ENCODE data around the gene SLC22A7.
"Not testable (repeated sequence)": the region's sequence is repeated elsewhere in the genome, so short reads cannot be mapped to it uniquely, and the experiment has no call there.

The SLC22A7 gene

GRCh38 chr6:43339168-43339567 lies 41.1 kb downstream of the SLC22A7 start:
- FAIRE-seq (no peak), DNase-seq (ENCODE audit: insufficient read length, low spot score) (no peak)
- TF ChIP-seq CTCF (IDR thresholded peaks at IDR 0.05; ENCODE audit: insufficient read depth, missing control alignments), result no peak

- DNase-seq (ENCODE audit: insufficient read length, low spot score); FAIRE-seq: not testable (repeated sequence)
These were observed 48.2 kb downstream of the SLC22A7 start for GRCh38 chr6:43346243-43346642.

GRCh38 chr6:43347021-43347420 lies 49.0 kb downstream of the SLC22A7 start:
- FAIRE-seq, result no peak
- DNase-seq (ENCODE audit: insufficient read length, low spot score), result no peak
- no peak for TF ChIP-seq CTCF (IDR thresholded peaks at IDR 0.05; ENCODE audit: insufficient read depth, missing control alignments)

GRCh38 chr6:43347444-43347843 lies 49.4 kb downstream of the SLC22A7 start:
- DNase-seq (ENCODE audit: insufficient read length, low spot score) (no peak), FAIRE-seq (no peak)
- no peak for TF ChIP-seq CTCF (IDR thresholded peaks at IDR 0.05; ENCODE audit: insufficient read depth, missing control alignments)

GRCh38 chr6:43351951-43352350 lies 53.9 kb downstream of the SLC22A7 start:
- not testable (repeated sequence) for DNase-seq (ENCODE audit: insufficient read length, low spot score); FAIRE-seq

Measured in D721Med (cell line).